K562 treated with DMSO at 1 percent for 48 hours (cell line): ENCODE data around the gene SSNA1. TPM values are rescaled to one million over a fixed set of nuclear protein-coding genes. Genes with fewer than 3 reads are reported as not detected.

Experiments used
- total RNA-seq: library from RNA; unstranded; fragments of 300-600 nt; gene quantifications from 2 replicates; pipeline ENCODE4 v1.2.3, GENCODE V29; 2022; ENCODE audit warnings: low replicate concordance; ENCODE audit errors: extremely low read depth

The SSNA1 gene
- total RNA-seq, result not detected in 2 replicates

DNA sequence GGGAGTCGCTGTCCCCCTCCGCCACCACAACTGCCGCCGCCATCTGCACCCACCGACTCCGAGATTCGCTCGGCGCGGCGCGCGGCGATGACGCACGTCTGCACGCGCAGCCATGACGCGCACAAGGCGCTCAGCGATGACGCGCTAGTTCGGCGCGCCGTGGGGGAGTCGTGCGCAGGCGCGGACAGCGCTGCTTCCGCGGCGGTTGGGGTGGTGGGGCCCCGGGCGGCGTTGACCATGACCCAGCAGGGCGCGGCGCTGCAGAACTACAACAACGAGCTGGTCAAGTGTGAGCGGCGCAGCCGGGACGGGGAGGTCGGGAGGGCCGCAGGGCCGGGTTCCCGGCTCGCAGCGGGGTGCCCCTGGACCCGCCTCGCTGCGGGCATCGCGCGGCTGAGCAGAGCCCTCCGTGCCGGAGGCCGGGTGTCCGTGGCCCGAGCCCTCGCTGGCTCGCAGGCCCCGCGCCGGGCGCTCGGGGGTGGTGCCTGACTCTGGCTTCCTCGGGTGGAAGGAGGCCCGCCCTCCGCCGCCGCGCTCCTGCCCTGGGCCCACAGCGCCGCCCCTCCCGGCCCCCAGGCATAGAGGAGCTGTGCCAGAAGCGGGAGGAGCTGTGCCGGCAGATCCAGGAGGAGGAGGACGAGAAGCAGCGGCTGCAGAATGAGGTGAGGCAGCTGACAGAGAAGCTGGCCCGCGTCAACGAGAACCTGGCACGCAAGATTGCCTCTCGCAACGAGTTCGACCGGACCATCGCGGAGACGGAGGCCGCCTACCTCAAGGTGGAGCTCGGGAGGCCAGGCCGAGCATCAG lies at the start of gene SSNA1, which contains the start of gene ANAPC2:
SSNA1 (plus strand) TSS at position 187 of the 807 bp plus-strand sequence; CDS start at position 238, 51 bp downstream.
ANAPC2 (minus strand) TSS at position 71 of the 807 bp plus-strand sequence; CDS start at position 43, 28 bp downstream.

DNA sequence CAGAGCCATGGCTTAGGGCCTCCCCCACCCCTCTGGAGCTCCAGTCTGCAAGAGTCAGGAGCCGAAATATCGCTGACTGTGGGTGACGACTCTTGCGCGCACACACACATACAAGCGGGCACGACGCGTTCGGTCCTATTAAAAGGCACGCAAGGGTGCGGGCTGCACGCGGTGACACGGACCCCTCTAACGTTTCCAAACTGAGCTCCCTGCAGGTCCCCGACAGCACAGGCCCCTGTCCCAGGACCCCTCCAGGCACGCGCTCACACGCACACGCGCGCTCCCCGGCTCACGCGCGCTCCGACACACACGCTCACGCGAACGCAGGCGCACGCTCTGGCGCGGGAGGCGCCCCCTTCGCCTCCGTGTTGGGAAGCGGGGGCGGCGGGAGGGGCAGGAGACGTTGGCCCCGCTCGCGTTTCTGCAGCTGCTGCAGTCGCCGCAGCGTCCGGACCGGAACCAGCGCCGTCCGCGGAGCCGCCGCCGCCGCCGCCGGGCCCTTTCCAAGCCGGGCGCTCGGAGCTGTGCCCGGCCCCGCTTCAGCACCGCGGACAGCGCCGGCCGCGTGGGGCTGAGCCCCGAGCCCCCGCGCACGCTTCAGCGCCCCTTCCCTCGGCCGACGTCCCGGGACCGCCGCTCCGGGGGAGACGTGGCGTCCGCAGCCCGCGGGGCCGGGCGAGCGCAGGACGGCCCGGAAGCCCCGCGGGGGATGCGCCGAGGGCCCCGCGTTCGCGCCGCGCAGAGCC lies 49.6 kb upstream of the SSNA1 start, which contains the start of gene GRIN1:
GRIN1 (plus strand) TSS at position 433 of the 746 bp plus-strand sequence. CDS start 333 bp downstream, outside the sequence.

GRCh38 chr9:137169896-137170358 lies 18.5 kb upstream of the SSNA1 start, which contains the start of gene LRRC26:
Gene LRRC26, minus strand, starts transcription at chr9:137170051. Its CDS starts 108 bp downstream, at chr9:137169943.

DNA sequence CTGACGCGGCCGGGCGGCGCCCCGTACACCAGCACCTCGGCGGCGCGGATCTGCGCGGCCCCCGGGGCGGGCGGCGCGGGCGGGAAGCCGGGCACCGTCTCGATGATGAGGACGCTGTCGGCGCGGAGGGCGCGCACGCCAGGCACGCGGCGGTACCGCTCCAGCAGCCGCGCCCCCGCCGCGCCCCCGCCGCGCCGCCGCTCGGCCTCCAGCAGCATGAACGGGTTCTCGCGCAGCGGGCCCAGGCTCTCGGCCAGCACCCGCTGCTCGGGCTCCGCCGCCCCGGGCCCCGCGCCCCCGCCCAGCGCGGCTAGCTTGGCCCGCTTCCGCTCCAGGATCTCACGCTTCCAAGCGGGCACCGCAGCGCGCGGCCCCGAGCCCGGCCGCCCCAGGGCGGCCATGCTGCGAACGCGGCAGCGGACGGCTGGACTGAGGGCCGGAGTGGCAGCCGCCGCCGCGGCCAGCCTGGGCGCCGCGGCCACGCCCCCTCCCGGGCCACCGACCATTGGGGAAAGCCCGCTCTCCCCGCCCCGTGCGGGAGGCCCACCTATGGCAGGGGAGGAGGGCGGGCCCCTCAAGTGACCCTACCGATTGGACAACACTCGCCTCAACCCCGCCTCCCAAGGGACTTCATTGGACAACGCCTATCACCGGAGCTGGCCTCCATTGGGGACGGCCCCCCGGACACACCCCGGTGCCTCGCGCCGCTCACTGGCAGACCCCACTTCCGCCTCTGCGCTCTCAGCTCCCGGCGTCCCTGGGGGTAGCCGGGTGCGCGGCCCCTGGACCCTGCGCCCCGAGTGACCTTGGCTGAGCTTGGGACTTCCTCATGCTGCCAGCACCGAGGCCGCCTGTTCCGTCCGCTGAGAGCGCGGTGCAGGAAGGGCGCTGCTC lies 12.1 kb downstream of the SSNA1 start, which contains the start of gene TPRN:
TPRN (minus strand) TSS at position 431 of the 894 bp plus-strand sequence; CDS start at position 401, 30 bp downstream.

DNA sequence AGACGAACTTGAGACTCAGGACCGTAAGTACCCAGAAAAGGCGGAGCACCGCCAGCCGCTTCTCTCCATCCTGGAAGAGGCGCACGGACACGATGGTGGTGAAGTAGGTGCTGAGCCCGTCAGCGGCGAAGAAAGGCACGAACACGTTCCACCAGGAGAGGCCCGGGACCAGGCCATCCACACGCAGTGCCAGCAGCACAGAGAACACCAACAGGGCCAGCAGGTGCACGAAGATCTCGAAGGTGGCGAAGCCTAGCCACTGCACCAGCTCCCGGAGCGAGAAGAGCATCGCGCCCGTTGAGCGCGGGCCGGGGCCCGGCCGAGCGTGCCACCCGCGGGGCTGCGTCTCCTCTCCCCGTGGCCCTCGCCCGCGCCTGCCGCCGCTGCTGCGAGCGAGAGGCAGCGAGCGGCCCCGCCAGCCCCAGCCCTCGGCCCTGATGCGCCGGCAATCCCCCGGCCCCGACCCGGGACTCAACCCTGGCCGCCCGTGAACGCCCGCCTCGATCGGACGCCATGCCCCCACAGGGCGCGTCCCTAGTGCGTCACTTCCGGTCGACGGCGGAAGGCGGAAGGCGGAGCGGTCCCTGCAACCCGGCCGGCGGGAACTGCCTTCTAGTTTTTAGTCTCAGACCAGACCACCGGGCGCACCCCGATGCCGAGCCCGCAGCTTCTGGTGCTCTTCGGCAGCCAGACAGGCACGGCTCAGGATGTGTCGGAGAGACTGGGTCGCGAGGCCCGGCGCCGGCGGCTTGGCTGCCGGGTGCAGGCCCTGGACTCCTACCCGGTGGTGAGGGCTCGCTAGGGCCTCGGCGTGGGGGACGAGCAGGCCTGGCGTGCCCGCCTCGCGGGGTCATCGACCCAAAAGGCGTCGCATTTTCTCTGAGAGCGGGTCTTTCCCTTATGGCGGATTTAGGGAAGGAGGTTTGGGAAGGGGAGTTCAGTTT lies 16.9 kb downstream of the SSNA1 start, which contains the start of the genes NDOR1 and TMEM203:
NDOR1 (plus strand) TSS at position 575 of the 944 bp plus-strand sequence; CDS start at position 653, 78 bp downstream.
TMEM203 (minus strand) TSS at position 523 of the 944 bp plus-strand sequence; CDS start at position 289, 234 bp downstream.

GRCh38 chr9:137222190-137223077 lies 34.0 kb downstream of the SSNA1 start, which contains the start of gene RNF208:
Gene RNF208, minus strand, starts transcription at chr9:137222240. Its CDS starts 1,028 bp downstream, at chr9:137221212.

DNA sequence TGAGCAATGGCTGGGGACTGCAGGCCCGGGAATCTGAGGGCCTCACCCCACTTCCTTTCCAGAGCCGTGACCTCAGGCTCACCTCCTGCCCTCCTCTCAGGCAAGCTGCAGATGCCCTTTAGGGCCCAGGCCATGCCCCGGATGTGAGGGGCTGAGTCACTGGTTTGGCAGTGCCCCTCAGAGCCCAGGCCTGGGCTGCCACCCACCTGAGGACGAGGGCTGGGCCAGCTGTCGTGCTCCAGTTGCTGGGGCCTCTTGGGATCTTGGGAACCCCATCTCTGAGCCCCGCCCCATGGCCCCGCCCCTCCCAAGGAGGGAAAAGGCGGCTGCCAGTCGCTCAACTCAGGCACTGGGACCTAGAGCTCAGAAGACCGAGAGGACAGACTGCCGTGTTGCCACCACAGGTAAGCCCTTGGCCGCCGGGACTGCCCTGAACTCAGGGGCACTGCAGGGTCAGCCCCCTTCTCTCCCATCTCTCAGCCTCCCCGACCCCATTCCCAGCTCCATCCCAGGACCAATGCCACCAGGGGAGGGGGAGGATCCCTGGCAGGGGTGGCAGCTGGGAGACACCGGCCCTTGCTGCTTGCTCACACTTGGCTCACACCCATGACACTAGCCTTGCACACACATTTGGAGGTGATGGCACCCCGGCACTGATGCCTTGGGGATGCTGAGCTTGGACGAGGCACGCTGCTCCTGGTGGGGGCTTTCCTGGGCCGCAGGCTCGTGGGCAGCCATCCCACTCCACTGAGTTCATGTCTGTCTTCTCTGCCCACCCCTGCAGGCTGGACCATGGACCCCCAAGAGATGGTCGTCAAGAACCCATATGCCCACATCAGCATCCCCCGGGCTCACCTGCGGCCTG lies 36.6 kb downstream of the SSNA1 start, which contains the start of gene CYSRT1:
CYSRT1 (plus strand) TSS at position 345 of the 865 bp plus-strand sequence; CDS start at position 793, 448 bp downstream.

GRCh38 chr9:137227054-137227852 lies 38.8 kb downstream of the SSNA1 start, which contains the start of gene RNF224:
Gene RNF224, plus strand, starts transcription at chr9:137227502. Its CDS starts 834 bp downstream, at chr9:137228336.

DNA sequence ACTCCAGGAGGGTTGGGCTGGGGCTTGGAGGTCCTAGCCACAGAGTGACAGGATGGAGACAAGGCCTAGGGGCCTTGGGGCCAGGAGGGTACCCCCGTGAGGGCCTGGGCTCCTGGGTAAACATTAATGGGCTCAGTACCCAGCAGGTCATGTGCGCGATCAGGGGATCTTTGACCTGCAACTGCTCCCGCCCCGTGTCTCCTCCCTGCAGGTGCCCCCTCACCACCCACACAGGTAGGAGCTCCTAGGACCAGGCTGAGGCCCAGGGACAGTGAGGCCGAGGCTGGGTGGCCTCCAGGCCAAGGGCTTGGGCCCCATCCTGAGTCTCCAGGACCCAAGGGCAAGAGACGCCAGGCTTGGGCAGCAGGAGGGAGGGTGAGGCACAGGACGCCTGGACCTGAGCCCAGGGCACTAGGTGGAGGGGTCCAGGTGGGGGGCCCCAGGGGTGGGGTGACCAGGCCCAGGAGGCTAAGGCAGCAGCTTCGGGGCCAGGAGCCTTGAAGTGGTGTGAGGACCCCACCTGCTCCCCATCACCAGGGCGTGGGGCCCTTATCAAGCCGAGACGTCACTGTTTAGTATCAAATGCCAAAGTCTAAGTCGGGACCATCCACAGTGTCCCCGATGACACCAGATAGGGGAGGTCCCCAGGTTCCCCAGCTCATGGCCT lies 42.4 kb downstream of the SSNA1 start, which contains the start of gene SLC34A3:
SLC34A3 (plus strand) TSS at position 197 of the 667 bp plus-strand sequence. CDS start 802 bp downstream, outside the sequence.

Other genes with a start within 250 kb of the SSNA1 start
- not detected in 2 replicates for gene FBXW5, start 243.9 kb upstream of the SSNA1 start, total RNA-seq
- gene C8G, start 243.4 kb upstream of the SSNA1 start, total RNA-seq, result not detected in 2 replicates
- not detected in 2 replicates for gene LCN12, start 236.4 kb upstream of the SSNA1 start, total RNA-seq
- not detected in 2 replicates for gene PTGDS, start 211.2 kb upstream of the SSNA1 start, total RNA-seq
- gene LCNL1, start 205.7 kb upstream of the SSNA1 start, total RNA-seq, result not detected in 2 replicates
- gene PAXX, start 196.3 kb upstream of the SSNA1 start, total RNA-seq, result not detected in 2 replicates
- not detected in 2 replicates for gene CLIC3, start 192.1 kb upstream of the SSNA1 start, total RNA-seq
- not detected in 2 replicates for gene ABCA2, start 160.4 kb upstream of the SSNA1 start, total RNA-seq
- not detected in 2 replicates for gene FUT7, start 156.6 kb upstream of the SSNA1 start, total RNA-seq
- not detected in 2 replicates for gene NPDC1, start 142.5 kb upstream of the SSNA1 start, total RNA-seq
- gene ENTPD2, start 134.6 kb upstream of the SSNA1 start, total RNA-seq, result not detected in 2 replicates
- gene SAPCD2, start 118.1 kb upstream of the SSNA1 start, total RNA-seq, result not detected in 2 replicates
- gene UAP1L1, start 111.2 kb upstream of the SSNA1 start, total RNA-seq, result not detected in 2 replicates
- gene MAN1B1, start 101.7 kb upstream of the SSNA1 start, total RNA-seq, result 167 TPM in 1 of 2 replicates, not detected in the other
- gene DPP7, start 73.9 kb upstream of the SSNA1 start, total RNA-seq, result not detected in 2 replicates
- not detected in 2 replicates for gene GRIN1, start 49.5 kb upstream of the SSNA1 start, total RNA-seq
- gene LRRC26, start 18.6 kb upstream of the SSNA1 start, total RNA-seq, result not detected in 2 replicates
- not detected in 2 replicates for gene TMEM210, start 16.6 kb upstream of the SSNA1 start, total RNA-seq
- gene ANAPC2, start 116 bp upstream of the SSNA1 start, total RNA-seq, result not detected in 2 replicates
- gene TPRN, start 12.1 kb downstream of the SSNA1 start, total RNA-seq, result not detected in 2 replicates
- not detected in 2 replicates for gene TMEM203, start 17.0 kb downstream of the SSNA1 start, total RNA-seq
- not detected in 2 replicates for gene NDOR1, start 17.0 kb downstream of the SSNA1 start, total RNA-seq
- not detected in 2 replicates for gene RNF208, start 33.6 kb downstream of the SSNA1 start, total RNA-seq
- not detected in 2 replicates for gene CYSRT1, start 36.5 kb downstream of the SSNA1 start, total RNA-seq
- gene RNF224, start 38.8 kb downstream of the SSNA1 start, total RNA-seq, result not detected in 2 replicates
- gene SLC34A3, start 42.2 kb downstream of the SSNA1 start, total RNA-seq, result not detected in 2 replicates
- gene TUBB4B, start 52.6 kb downstream of the SSNA1 start, total RNA-seq, result 943 TPM in 1 of 2 replicates, not detected in the other
- not detected in 2 replicates for gene STPG3, start 62.6 kb downstream of the SSNA1 start, total RNA-seq
- gene NELFB, start 66.7 kb downstream of the SSNA1 start, total RNA-seq, result not detected in 2 replicates
- 87.0 TPM in 1 of 2 replicates, not detected in the other for gene TOR4A, start 89.0 kb downstream of the SSNA1 start, total RNA-seq
- gene NRARP, start 113.6 kb downstream of the SSNA1 start, total RNA-seq, result not detected in 2 replicates
- gene EXD3, start 234.5 kb downstream of the SSNA1 start, total RNA-seq, result not detected in 2 replicates
- not detected in 2 replicates for gene NOXA1, start 234.7 kb downstream of the SSNA1 start, total RNA-seq